ENCODE results near the gene TRERF1.

Gene TRERF1

DNA sequence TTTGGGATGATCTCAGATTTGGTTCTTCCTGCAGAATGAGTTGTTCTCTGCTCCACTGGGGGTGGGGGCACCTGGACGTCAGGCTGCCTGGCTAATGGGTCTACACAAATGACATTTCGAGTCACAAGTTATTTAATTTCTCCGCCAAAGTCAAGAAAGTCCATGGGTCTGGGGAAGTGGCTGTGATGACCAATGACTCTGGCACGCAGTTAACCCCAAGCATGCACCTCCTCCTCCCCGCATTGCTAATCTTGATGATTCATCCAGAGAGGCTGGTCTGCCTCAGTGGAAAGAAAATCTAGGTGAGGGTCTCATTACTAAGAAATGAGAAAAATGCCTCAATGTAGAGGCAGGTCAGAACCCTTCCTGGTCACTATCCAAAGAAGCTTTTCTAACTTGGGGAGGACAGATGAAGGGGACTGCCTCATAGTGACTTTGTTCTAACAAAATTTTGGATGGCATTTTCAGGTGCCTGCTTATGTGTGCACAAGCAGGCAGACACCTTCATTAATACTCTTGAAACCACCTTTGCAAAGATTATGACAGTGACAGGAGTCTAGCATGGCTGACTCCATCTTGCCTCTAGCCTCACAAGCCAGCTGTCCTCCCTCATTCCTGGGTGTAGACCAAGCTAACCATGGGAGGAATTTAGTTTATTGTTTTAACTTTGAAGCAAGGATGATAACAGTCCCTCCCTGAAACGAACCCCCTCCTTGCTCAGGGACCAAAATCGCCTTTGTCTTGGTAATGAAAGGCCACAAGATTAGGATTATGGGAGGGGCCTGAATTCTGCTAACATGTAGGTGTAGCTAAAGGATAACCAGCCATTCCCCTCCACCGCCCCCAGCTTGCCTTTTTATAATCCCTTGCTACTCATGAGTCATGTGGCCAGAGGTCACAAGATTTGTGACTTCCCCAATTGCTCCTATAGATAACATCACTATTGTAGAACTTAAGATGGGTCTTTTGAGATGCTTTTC is 135.4 kb downstream of the TRERF1 start (continued):
- TF ChIP-seq, protein P1, sequence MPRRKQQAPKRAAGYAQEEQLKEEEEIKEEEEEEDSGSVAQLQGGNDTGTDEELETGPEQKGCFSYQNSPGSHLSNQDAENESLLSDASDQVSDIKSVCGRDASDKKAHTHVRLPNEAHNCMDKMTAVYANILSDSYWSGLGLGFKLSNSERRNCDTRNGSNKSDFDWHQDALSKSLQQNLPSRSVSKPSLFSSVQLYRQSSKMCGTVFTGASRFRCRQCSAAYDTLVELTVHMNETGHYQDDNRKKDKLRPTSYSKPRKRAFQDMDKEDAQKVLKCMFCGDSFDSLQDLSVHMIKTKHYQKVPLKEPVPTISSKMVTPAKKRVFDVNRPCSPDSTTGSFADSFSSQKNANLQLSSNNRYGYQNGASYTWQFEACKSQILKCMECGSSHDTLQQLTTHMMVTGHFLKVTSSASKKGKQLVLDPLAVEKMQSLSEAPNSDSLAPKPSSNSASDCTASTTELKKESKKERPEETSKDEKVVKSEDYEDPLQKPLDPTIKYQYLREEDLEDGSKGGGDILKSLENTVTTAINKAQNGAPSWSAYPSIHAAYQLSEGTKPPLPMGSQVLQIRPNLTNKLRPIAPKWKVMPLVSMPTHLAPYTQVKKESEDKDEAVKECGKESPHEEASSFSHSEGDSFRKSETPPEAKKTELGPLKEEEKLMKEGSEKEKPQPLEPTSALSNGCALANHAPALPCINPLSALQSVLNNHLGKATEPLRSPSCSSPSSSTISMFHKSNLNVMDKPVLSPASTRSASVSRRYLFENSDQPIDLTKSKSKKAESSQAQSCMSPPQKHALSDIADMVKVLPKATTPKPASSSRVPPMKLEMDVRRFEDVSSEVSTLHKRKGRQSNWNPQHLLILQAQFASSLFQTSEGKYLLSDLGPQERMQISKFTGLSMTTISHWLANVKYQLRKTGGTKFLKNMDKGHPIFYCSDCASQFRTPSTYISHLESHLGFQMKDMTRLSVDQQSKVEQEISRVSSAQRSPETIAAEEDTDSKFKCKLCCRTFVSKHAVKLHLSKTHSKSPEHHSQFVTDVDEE (CRISPR knock-in tag; IDR thresholded peaks at IDR 0.05): no peak
- TF ChIP-seq ISL1 (CRISPR knock-in tag; IDR thresholded peaks at IDR 0.05) (peak; percentile 52; the same call in 1 of the 2 replicates), RARB (CRISPR knock-in tag; IDR thresholded peaks at IDR 0.05) (no peak)
- TF ChIP-seq, protein P2, sequence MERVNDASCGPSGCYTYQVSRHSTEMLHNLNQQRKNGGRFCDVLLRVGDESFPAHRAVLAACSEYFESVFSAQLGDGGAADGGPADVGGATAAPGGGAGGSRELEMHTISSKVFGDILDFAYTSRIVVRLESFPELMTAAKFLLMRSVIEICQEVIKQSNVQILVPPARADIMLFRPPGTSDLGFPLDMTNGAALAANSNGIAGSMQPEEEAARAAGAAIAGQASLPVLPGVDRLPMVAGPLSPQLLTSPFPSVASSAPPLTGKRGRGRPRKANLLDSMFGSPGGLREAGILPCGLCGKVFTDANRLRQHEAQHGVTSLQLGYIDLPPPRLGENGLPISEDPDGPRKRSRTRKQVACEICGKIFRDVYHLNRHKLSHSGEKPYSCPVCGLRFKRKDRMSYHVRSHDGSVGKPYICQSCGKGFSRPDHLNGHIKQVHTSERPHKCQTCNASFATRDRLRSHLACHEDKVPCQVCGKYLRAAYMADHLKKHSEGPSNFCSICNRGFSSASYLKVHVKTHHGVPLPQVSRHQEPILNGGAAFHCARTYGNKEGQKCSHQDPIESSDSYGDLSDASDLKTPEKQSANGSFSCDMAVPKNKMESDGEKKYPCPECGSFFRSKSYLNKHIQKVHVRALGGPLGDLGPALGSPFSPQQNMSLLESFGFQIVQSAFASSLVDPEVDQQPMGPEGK (CRISPR knock-in tag; IDR thresholded peaks at IDR 0.05; ENCODE audit: borderline replicate concordance): peak; percentile 68; the same call in 1 of the 2 replicates
- TF ChIP-seq, protein P3, sequence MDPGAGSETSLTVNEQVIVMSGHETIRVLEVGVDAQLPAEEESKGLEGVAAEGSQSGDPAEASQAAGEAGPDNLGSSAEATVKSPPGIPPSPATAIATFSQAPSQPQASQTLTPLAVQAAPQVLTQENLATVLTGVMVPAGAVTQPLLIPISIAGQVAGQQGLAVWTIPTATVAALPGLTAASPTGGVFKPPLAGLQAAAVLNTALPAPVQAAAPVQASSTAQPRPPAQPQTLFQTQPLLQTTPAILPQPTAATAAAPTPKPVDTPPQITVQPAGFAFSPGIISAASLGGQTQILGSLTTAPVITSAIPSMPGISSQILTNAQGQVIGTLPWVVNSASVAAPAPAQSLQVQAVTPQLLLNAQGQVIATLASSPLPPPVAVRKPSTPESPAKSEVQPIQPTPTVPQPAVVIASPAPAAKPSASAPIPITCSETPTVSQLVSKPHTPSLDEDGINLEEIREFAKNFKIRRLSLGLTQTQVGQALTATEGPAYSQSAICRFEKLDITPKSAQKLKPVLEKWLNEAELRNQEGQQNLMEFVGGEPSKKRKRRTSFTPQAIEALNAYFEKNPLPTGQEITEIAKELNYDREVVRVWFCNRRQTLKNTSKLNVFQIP (CRISPR knock-in tag; IDR thresholded peaks at IDR 0.05; ENCODE audit: borderline replicate concordance, low read depth): no peak

DNA sequence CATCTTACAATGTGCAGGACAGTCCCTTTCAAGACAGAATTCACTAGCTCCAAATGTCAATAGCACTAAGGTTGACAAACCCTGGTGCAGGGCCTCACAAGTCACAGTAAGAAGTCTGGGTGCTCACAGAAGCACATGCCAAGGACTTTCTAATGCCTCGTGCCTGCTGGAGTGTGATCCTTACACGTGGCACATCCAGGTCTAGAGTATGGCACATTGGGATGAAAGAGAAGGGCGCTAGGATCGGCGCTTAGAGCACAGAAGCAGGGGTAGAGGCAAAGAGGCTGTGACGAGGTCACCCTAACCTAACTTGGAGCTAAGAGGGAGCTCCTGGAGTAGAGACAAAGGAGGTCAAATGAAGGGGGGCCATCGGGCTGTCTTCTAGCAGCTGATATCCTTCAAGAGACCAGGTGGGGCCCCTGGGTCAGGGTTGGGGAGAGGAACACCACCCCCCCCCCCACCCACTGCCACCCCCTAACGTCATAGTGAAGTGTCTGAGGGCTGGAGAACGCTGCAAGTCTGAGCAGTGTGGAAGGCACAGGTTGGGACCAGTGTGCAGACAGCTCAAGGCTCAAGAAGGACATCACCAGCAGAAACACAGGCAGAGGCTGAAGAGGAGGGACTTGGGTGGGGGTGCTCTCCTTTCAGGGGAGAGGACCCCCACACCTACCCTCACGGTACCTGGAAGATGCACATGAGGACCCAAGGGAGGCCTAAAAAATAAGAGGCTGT is 136.3 kb downstream of the TRERF1 start:
- TF ChIP-seq ZNF565 (CRISPR knock-in tag; conservative IDR thresholded peaks at IDR 0.05; ENCODE audit: low read depth) (no peak), RARB (CRISPR knock-in tag; IDR thresholded peaks at IDR 0.05) (no peak), ZC3H10 (CRISPR knock-in tag; IDR thresholded peaks at IDR 0.05) (no peak), ZFP30 (CRISPR knock-in tag; IDR thresholded peaks at IDR 0.05) (no peak), PPARA (CRISPR knock-in tag; IDR thresholded peaks at IDR 0.05; ENCODE audit: borderline replicate concordance) (no peak), ZFP3 (CRISPR knock-in tag; IDR thresholded peaks at IDR 0.05) (no peak)
- TF ChIP-seq, protein P2 (CRISPR knock-in tag; IDR thresholded peaks at IDR 0.05; ENCODE audit: borderline replicate concordance): no peak
- TF ChIP-seq, protein P4, sequence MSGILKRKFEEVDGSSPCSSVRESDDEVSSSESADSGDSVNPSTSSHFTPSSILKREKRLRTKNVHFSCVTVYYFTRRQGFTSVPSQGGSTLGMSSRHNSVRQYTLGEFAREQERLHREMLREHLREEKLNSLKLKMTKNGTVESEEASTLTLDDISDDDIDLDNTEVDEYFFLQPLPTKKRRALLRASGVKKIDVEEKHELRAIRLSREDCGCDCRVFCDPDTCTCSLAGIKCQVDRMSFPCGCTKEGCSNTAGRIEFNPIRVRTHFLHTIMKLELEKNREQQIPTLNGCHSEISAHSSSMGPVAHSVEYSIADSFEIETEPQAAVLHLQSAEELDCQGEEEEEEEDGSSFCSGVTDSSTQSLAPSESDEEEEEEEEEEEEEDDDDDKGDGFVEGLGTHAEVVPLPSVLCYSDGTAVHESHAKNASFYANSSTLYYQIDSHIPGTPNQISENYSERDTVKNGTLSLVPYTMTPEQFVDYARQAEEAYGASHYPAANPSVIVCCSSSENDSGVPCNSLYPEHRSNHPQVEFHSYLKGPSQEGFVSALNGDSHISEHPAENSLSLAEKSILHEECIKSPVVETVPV (CRISPR knock-in tag; IDR thresholded peaks at IDR 0.05): no peak
- TF ChIP-seq, protein P5, sequence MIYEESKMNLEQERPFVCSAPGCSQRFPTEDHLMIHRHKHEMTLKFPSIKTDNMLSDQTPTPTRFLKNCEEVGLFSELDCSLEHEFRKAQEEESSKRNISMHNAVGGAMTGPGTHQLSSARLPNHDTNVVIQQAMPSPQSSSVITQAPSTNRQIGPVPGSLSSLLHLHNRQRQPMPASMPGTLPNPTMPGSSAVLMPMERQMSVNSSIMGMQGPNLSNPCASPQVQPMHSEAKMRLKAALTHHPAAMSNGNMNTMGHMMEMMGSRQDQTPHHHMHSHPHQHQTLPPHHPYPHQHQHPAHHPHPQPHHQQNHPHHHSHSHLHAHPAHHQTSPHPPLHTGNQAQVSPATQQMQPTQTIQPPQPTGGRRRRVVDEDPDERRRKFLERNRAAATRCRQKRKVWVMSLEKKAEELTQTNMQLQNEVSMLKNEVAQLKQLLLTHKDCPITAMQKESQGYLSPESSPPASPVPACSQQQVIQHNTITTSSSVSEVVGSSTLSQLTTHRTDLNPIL (CRISPR knock-in tag; IDR thresholded peaks at IDR 0.05; ENCODE audit: low read depth): no peak
- ATAC-seq: peak; percentile 47

DNA sequence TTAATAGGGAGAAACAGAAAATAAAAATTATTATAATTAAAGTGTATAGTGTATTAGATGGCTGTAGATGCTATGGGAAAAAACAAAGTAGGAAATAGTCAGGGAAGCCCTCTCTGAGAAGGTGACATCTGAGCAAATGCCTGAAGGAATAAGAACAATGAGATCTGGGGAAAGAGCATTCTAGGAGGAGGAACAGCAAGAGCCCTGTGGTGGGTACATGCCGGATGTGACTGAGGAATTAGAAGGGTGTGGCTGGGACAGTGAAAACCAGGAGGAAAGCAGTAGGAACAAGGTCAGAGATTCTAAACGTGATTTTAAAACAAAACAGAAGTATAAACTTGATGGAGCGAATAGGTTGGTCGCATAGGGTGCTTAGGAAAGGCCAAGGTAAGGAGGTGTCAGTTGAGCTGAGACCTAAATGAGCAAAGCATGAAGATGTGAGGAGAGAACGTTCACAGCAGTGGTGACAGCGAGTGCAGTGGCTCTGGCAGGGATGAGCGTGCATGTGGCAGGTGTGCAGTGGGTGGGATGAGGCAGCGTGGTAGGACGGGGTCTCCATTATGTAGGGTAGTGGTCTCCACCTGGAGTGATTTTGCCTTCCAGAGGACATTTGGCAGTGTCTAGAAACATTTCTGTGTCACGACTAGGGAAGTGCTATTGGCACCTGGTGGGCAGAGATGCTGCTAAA is 137.0 kb downstream of the TRERF1 start:
- ATAC-seq: no peak
- TF ChIP-seq, protein P1 (CRISPR knock-in tag; IDR thresholded peaks at IDR 0.05): no peak
- TF ChIP-seq TOX (CRISPR knock-in tag; IDR thresholded peaks at IDR 0.05; ENCODE audit: borderline replicate concordance) (no peak), ZC3H10 (CRISPR knock-in tag; IDR thresholded peaks at IDR 0.05) (no peak), ZFP3 (CRISPR knock-in tag; IDR thresholded peaks at IDR 0.05) (no peak)
- TF ChIP-seq, protein P5 (CRISPR knock-in tag; IDR thresholded peaks at IDR 0.05; ENCODE audit: low read depth): no peak
- TF ChIP-seq, protein P2 (CRISPR knock-in tag; IDR thresholded peaks at IDR 0.05; ENCODE audit: borderline replicate concordance): no peak
